Spleen (tissue), 11 donors: ENCODE data around the gene PLA2G4E. TPM values are rescaled to one million over a fixed set of nuclear protein-coding genes. Genes with fewer than 3 reads are reported as not detected.

Experiments used
- DNase-seq: peaks from one replicate; pipeline ENCODE4 v3.0.0-alpha.2; 2020
- H3K27ac ChIP-seq, 8 donors: fragments of 200-600 bp; sonication (generic) in 7 of 8; 1 replicate in 4 of 8; 2 replicates in 4 of 8; pipeline versions ENCODE4 v1.5.0 to v1.8.0; 2016 to 2021; ENCODE audit warnings: inconsistent platforms in 4 of 8, mild to moderate bottlenecking in 4 of 8, moderate library complexity in 1 of 8
- H3K27me3 ChIP-seq, 7 donors: fragments of 200-600 bp; sonication (generic) in 6 of 7; replicated peaks in 1 of 7; 1 replicate in 4 of 7; 2 replicates in 3 of 7; pipeline versions ENCODE4 v1.5.0 to v1.8.0; 2016 to 2021; ENCODE audit warnings: inconsistent platforms in 3 of 7, mild to moderate bottlenecking in 1 of 7
- H3K36me3 ChIP-seq, 6 donors: fragments of 200-600 bp; sonication (generic) in 5 of 6; 1 replicate in 4 of 6; 2 replicates in 2 of 6; pipeline versions ENCODE4 v1.5.0 to v1.8.0; 2016 to 2021; ENCODE audit warnings: inconsistent platforms in 2 of 6
- H3K4me1 ChIP-seq, 6 donors: fragments of 200-600 bp; sonication (generic) in 5 of 6; 1 replicate in 3 of 6; 2 replicates in 3 of 6; pipeline versions ENCODE4 v1.5.0 to v1.8.0; 2016 to 2021; ENCODE audit warnings: inconsistent platforms in 3 of 6
- H3K4me3 ChIP-seq, 8 donors: fragments of 200-600 bp; sonication (generic) in 7 of 8; 1 replicate in 4 of 8; 2 replicates in 4 of 8; pipeline versions ENCODE4 v1.5.0 to v1.8.0; 2016 to 2021; ENCODE audit warnings: inconsistent platforms in 4 of 8, mild to moderate bottlenecking in 4 of 8, moderate library complexity in 2 of 8
- H3K9me3 ChIP-seq, 8 donors: fragments of 200-600 bp; sonication (generic) in 7 of 8; 1 replicate in 4 of 8; 2 replicates in 4 of 8; pipeline versions ENCODE4 v1.5.0 to v1.8.0; 2016 to 2021; ENCODE audit warnings: inconsistent platforms in 4 of 8
- POLR2A ChIP-seq, 3 donors: fragments of 450-650 bp; IDR thresholded peaks; one replicate each; pipeline ENCODE4 v1.5.1; 2017; ENCODE audit warnings: antibody characterized with exemption in 3 of 3, mild to moderate bottlenecking in 1 of 3
- POLR2AphosphoS5 ChIP-seq, 3 donors: sonication (generic); formaldehyde crosslinking; IDR thresholded peaks; one replicate each; pipeline ENCODE4 v1.5.1; 2017; ENCODE audit warnings: antibody characterized with exemption in 3 of 3
- WGBS, 5 donors: extraction: QIAGEN DNeasy Blood & Tissue Kit in 3 of 5; methylation state at CpG; one replicate each; pipeline versions ENCODE4 v1.1.5 to v1.1.7; 2013 to 2018; 5-methylcytosine and 5-hydroxymethylcytosine counted together
- intact Hi-C: fragments of 100-400 bp; cut with DNase I; formaldehyde crosslinking; loops from one replicate; pipeline ENCODE4 v1.15.0; 2023; ENCODE audit warnings: low total_unique reads
- polyA plus RNA-seq, 3 donors: library from polyadenylated mRNA; stranded (reverse); fragments of 200-250 nt; gene quantifications; one replicate each; pipeline ENCODE4 v1.2.1, GENCODE V29; 2013
- total RNA-seq, 7 donors: library from RNA; depleted of rRNA in 3 of 7; stranded (reverse); fragments of >200 nt in 3 of 7; fragmentation: NEBNext Ultra II Directional in 4 of 7; extraction: Animal tissue kit (Norgen Biotek cat#: 25700) in 4 of 7; gene quantifications; one replicate each; pipeline versions ENCODE4 v1.1.0 to v1.2.1, GENCODE V29; 2016 to 2021
- TF ChIP-seq, protein P1 (sequence below), 11 experiments: fragments of 200-600 bp in 7 of 11; fragments of 450-650 bp in 4 of 11; sonication (generic) in 4 of 11; IDR thresholded peaks in 8 of 11; conservative IDR thresholded peaks in 3 of 11; 1 replicate in 7 of 11; 2 replicates in 4 of 11; pipeline versions ENCODE4 v1.4.0 to v1.8.0; 2016 to 2021; ENCODE audit warnings: antibody characterized with exemption in 11 of 11, inconsistent platforms in 4 of 11, mild to moderate bottlenecking in 1 of 11
- donor health status: healthy with polysubstance abuse.
- donor health status: DM: no; HTN: no; CAD: no; lungs with moderate emphysema.
- donor health status: DM: no; HTN: no; CAD: no.
- donor health status: Bipolar disorder and iron deficiency.
- donor health status: healthy.
- donor health status: DM: no; HTN: no; CAD: no.
- donor health status: DM: yes; HTN: yes; CAD: no.

The PLA2G4E gene
- total and polyA plus RNA-seq, 10 donors = not detected

DNA sequence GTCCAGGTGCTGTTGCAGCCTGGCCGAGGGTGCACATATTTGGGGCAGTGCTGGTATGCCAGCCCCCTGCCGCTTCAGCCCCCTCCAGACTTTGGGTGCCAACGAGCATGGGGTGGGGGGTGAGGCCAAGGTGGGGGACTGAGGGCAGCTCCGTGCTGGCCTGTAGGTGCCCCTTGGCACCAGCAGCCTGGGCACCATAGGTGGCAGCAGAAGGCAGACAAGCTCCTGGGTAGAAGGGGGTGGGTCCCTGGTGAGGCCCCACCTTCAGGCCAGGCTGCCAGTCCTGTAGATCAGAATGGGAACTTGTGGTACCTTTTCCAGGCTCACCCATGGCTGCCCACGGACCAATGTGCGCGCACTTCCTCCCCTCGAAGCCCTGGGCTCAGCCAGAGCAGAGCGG lies 16.1 kb upstream of the PLA2G4E start:
- TF ChIP-seq, protein P1, sequence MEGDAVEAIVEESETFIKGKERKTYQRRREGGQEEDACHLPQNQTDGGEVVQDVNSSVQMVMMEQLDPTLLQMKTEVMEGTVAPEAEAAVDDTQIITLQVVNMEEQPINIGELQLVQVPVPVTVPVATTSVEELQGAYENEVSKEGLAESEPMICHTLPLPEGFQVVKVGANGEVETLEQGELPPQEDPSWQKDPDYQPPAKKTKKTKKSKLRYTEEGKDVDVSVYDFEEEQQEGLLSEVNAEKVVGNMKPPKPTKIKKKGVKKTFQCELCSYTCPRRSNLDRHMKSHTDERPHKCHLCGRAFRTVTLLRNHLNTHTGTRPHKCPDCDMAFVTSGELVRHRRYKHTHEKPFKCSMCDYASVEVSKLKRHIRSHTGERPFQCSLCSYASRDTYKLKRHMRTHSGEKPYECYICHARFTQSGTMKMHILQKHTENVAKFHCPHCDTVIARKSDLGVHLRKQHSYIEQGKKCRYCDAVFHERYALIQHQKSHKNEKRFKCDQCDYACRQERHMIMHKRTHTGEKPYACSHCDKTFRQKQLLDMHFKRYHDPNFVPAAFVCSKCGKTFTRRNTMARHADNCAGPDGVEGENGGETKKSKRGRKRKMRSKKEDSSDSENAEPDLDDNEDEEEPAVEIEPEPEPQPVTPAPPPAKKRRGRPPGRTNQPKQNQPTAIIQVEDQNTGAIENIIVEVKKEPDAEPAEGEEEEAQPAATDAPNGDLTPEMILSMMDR (IDR thresholded peaks at IDR 0.05 in 8 of 11, conservative IDR thresholded peaks at IDR 0.05 in 3 of 11) = no peak
- TF ChIP-seq POLR2A (IDR thresholded peaks at IDR 0.05) = no peak
- TF ChIP-seq POLR2AphosphoS5 (IDR thresholded peaks at IDR 0.05) = no peak
- Histone ChIP-seq H3K36me3 (no peaks in the 10 kb centered on the region), H3K27me3 (no peaks in the 10 kb centered on the region), H3K27ac (no peak overlapping the region), H3K9me3 (peaks cover 0 to 3% (median 0%) of the 10 kb centered on the region in 8 donors), H3K4me3 (no peak overlapping the region), H3K4me1 (peaks cover 0 to 18% (median 14%) of the 10 kb centered on the region in 6 donors)
- 84 to 91% (median 86%) methylated on average over 8 to 9 of the region's 9 CpGs for WGBS, 5 donors
- intact Hi-C loops = no loop called here
- no peak for DNase-seq

DNA sequence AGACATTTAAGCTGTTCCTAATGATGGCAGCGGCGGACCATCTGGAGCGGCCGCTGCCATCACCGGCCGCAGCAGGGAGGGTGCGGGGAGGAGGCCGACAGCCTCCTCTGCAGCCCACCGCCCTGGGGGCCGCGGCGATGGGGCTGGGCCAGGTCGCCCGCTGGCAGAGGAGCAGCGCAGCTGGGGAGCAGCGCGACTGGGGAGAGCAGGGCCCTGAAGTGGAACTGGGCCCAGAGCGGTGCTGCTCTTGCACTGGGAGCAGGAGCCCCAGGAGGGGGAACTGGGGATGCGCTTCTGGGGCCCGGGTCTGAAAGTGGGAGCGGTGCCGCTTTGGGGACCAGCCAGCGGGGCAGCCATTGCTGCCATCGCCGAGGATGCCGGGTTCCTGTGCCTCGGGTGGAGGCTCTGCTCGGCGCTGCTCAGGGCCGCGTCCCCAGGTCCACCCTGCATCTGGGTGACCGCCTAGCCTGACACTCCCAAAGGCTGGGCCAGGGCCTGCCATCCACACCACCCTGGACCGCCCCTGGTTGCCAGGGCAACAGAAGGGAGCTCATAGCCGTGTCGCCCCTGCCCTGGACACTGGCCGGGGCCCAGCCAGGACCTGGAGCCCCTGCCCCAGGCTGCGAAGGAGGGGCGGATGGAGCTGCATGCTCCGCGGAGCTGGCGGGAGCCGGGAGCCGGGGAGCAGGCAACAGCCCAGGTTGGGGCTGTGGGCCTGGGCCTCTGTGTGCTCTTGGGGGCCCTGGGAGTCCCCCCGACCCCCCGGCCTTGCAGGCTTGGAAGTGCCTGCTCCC lies 15.5 kb upstream of the PLA2G4E start:
- Histone ChIP-seq H3K9me3 (peaks cover 0 to 6% (median 0%) of the 10 kb centered on the region in 8 donors), H3K27ac (no peak overlapping the region), H3K27me3 (no peaks in the 10 kb centered on the region), H3K36me3 (no peaks in the 10 kb centered on the region), H3K4me3 (no peak overlapping the region), H3K4me1 (peaks cover 0 to 18% (median 14%) of the 10 kb centered on the region in 6 donors)
- no peak for DNase-seq
- intact Hi-C loops = no loop called here
- 80 to 93% (median 88%) methylated on average over 31 to 45 of the region's 45 CpGs for WGBS, 5 donors
- TF ChIP-seq POLR2A (IDR thresholded peaks at IDR 0.05) (no peak), POLR2AphosphoS5 (IDR thresholded peaks at IDR 0.05) (no peak)
- TF ChIP-seq, protein P1 (IDR thresholded peaks at IDR 0.05 in 8 of 11, conservative IDR thresholded peaks at IDR 0.05 in 3 of 11) = no peak

DNA sequence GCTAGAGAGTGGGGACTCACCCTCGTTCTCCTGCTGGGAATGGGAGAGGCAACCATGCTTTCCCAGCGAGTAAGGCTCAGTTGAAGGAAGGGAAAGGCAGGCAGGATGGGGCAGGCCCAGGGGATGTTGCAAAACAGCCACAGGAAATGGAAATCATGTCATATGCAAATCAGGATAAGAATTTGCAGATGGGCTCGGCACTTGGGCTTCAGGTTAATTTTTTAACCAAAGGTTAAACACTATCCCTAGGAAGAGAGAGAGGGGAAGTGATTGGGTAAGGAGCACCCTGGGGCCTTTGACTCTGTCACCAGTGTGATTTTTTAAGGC lies 14.6 kb upstream of the PLA2G4E start:
- Histone ChIP-seq H3K4me3 (no peak overlapping the region), H3K4me1 (peaks cover 0 to 18% (median 14%) of the 10 kb centered on the region in 6 donors), H3K36me3 (no peaks in the 10 kb centered on the region), H3K27ac (no peak overlapping the region), H3K27me3 (no peaks in the 10 kb centered on the region), H3K9me3 (peaks cover 0 to 6% (median 0%) of the 10 kb centered on the region in 8 donors)
- intact Hi-C loops = no loop called here
- DNase-seq = no peak
- 23 to 31% (median 28%) methylated on average over 3 of the region's 3 CpGs for WGBS, 5 donors
- TF ChIP-seq POLR2A (IDR thresholded peaks at IDR 0.05) (no peak), POLR2AphosphoS5 (IDR thresholded peaks at IDR 0.05) (no peak)
- TF ChIP-seq, protein P1 (IDR thresholded peaks at IDR 0.05 in 8 of 11, conservative IDR thresholded peaks at IDR 0.05 in 3 of 11) = no peak

DNA sequence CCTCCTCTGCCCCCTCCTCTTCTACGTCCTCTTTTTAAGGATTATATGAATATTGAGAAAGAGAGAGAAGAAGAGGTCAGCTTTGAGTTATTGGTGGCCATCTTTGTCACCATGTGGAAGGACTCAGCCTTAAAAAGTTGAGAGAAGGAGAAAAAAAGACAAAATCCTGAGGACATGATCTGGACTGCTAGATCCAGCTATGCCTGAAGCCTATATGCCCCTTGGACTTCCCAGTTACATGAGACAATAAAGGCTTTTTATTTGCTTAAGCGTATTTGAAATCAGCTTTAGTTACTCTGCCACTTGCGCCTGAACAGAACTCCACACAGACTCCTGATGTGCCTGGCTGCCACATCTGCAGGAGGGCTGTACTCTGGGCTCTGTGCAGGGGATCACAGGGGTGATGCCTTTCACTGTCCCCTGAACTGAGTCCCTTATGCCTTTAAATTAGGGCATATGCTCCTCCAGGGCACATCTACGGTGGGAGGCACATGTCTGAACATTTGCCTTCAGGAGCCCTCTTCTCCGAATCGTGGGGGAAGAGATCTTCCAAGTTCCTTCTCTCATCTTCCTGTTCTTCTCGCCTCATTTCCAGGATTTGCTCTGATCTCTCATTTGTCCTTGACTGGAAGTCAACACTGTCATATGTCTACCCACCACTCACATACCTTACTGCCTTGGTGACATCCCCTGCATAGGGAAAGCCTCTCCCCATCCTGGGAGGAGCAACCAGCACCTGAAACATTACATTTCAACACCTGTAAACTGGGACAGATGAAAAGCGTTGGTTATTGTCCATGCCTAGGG lies 14.0 kb upstream of the PLA2G4E start:
- intact Hi-C loops = no loop called here
- Histone ChIP-seq H3K27ac (no peak overlapping the region), H3K4me1 (peaks cover 0 to 18% (median 14%) of the 10 kb centered on the region in 6 donors), H3K4me3 (no peak overlapping the region), H3K27me3 (no peaks in the 10 kb centered on the region), H3K36me3 (no peaks in the 10 kb centered on the region), H3K9me3 (peaks cover 0 to 6% (median 0%) of the 10 kb centered on the region in 8 donors)
- TF ChIP-seq, protein P1 (IDR thresholded peaks at IDR 0.05 in 8 of 11, conservative IDR thresholded peaks at IDR 0.05 in 3 of 11) = no peak
- TF ChIP-seq POLR2A (IDR thresholded peaks at IDR 0.05) (no peak), POLR2AphosphoS5 (IDR thresholded peaks at IDR 0.05) (no peak)
- WGBS, 5 donors = 65 to 75% (median 67%) methylated on average over 8 of the region's 8 CpGs
- DNase-seq = no peak
